Adrenal gland (tissue), 12 donors: ENCODE data around the gene ZNF76. TPM values are rescaled to one million over a fixed set of nuclear protein-coding genes. Genes with fewer than 3 reads are reported as not detected.
A peak's percentile ranks its signal among the peaks of the same experiment; 100 is the strongest.

Experiments
- DNase-seq, 7 donors: peaks; one replicate each; pipeline ENCODE4 v3.0.0-alpha.2; 2019 to 2020
- H3K27ac ChIP-seq, 5 donors: fragments of 200-600 bp; sonication (generic) in 4 of 5; 1 replicate in 3 of 5; 2 replicates in 2 of 5; pipeline versions ENCODE4 v1.5.1 to v1.8.0; 2016 to 2020; ENCODE audit warnings: mild to moderate bottlenecking in 1 of 5
- H3K27me3 ChIP-seq: fragments of 200-600 bp; 2 replicates; pipeline ENCODE4 v1.8.0; 2021
- H3K36me3 ChIP-seq, 2 donors: fragments of 200-600 bp; replicated peaks in 1 of 2; 1 replicate in 1 of 2; 2 replicates in 1 of 2; pipeline versions ENCODE4 v1.5.1 to v1.8.0; 2018 to 2022
- H3K4me1 ChIP-seq, 2 donors: fragments of 200-600 bp; replicated peaks in 1 of 2; 1 replicate in 1 of 2; 2 replicates in 1 of 2; pipeline versions ENCODE4 v1.5.1 to v1.8.0; 2018 to 2021
- H3K4me3 ChIP-seq, 4 donors: fragments of 200-600 bp; sonication (generic) in 3 of 4; one replicate each; pipeline ENCODE4 v1.5.1; 2016 to 2018
- H3K9me3 ChIP-seq, 3 donors: fragments of 200-600 bp; sonication (generic) in 1 of 3; replicated peaks in 1 of 3; 1 replicate in 2 of 3; 2 replicates in 1 of 3; pipeline versions ENCODE4 v1.5.1 to v1.8.0; 2016 to 2021
- CTCF ChIP-seq, 6 experiments: fragments of 450-650 bp in 4 of 6; fragments of 200-600 bp in 2 of 6; sonication (generic) in 1 of 6; IDR thresholded peaks; 1 replicate in 5 of 6; 2 replicates in 1 of 6; pipeline versions ENCODE4 v1.5.1 to v1.8.0; 2016 to 2021; ENCODE audit warnings: antibody characterized with exemption in 6 of 6, mild to moderate bottlenecking in 2 of 6, moderate library complexity in 1 of 6
- POLR2A ChIP-seq, 2 donors: fragments of 450-650 bp; IDR thresholded peaks; one replicate each; pipeline ENCODE4 v1.6.1; 2017; ENCODE audit warnings: antibody characterized with exemption in 2 of 2, mild to moderate bottlenecking in 2 of 2, moderate library complexity in 1 of 2
- WGBS, 4 donors: extraction: QIAGEN DNeasy Blood & Tissue Kit in 2 of 4; methylation state at CpG; one replicate each; pipeline versions ENCODE4 v1.1.5 to v1.1.7; 2013 to 2017; 5-methylcytosine and 5-hydroxymethylcytosine counted together
- intact Hi-C, 2 donors: fragments of 100-400 bp; cut with DNase I; formaldehyde crosslinking; loops; one replicate each; pipeline versions ENCODE4 v1.14.1 to v1.15.0; 2022 to 2023
- polyA plus RNA-seq, 3 donors: library from polyadenylated mRNA; stranded (reverse); fragments of 200-250 nt in 2 of 3; fragments of 350-450 nt in 1 of 3; fragmentation: Illumina TruSeq in 1 of 3; extraction: RNeasy Lipid Tissue Mini Kit (QIAGEN cat#74804) in 1 of 3; gene quantifications; one replicate each; pipeline ENCODE4 v1.2.3, GENCODE V29; 2013 to 2014
- total RNA-seq, 9 donors: library from RNA; depleted of rRNA in 4 of 9; stranded (reverse); fragments of >200 nt in 4 of 9; fragments of 120-200 nt in 1 of 9; fragmentation: NEBNext Ultra II Directional in 1 of 9; extraction: Animal tissue kit (Norgen Biotek cat#: 25700) in 1 of 9; gene quantifications; one replicate each; pipeline versions ENCODE4 v1.1.0 to v1.2.4, GENCODE V29; 2013 to 2023
- donor health status: healthy with polysubstance abuse.
- donor health status: Bipolar disorder and iron deficiency.
- donor health status: DM: yes; HTN: yes; CAD: no.
- donor health status: DM: no; HTN: no; CAD: no.
- donor health status: DM: no; HTN: no; CAD: no.
- donor health status: DM: yes; HTN: yes; CAD: no.

ZNF76 gene
- total and polyA plus RNA-seq, 12 donors, result 25.3 to 185 (median 45.2) TPM

GRCh38 chr6:35248965-35249364 is 10.6 kb upstream of the ZNF76 start:
- H3K27ac ChIP-seq, result no peak overlapping the region
- WGBS, 4 donors, result 77 to 86% (median 80%) methylated on average over 3 of the region's 3 CpGs
- H3K4me1 ChIP-seq, result peaks cover 0 to 11% of the 10 kb centered on the region in 2 donors

GRCh38 chr6:35251949-35252348 is 7.6 kb upstream of the ZNF76 start:
- H3K27ac ChIP-seq, result no peak overlapping the region
- DNase-seq, result no peak
- H3K4me1 ChIP-seq, result peaks cover 0 to 24% of the 10 kb centered on the region in 2 donors
- no peaks in the 10 kb centered on the region for H3K27me3 ChIP-seq
- TF ChIP-seq CTCF (IDR thresholded peaks at IDR 0.05) (no peak), POLR2A (IDR thresholded peaks at IDR 0.05) (no peak)
- H3K36me3 ChIP-seq, result no peaks in the 10 kb centered on the region
- no peak overlapping the region for H3K4me3 ChIP-seq
- 94 to 99% (median 96%) methylated on average over 3 of the region's 3 CpGs for WGBS, 4 donors
- no peaks in the 10 kb centered on the region for H3K9me3 ChIP-seq
- intact Hi-C loops, result no loop called here

More at GRCh38 chr6:35248965-35249364, 10.6 kb upstream of the ZNF76 start:
- DNase-seq, result no peak
- TF ChIP-seq POLR2A (IDR thresholded peaks at IDR 0.05), result no peak
- no peak for TF ChIP-seq CTCF (IDR thresholded peaks at IDR 0.05)
- intact Hi-C loops, result no loop called here
- H3K4me3 ChIP-seq, result no peak overlapping the region
- peaks cover 0 to 16% of the 10 kb centered on the region in 2 donors for H3K36me3 ChIP-seq
- no peaks in the 10 kb centered on the region for H3K9me3 ChIP-seq
- no peaks in the 10 kb centered on the region for H3K27me3 ChIP-seq

GRCh38 chr6:35253249-35253648 is 6.3 kb upstream of the ZNF76 start:
- Histone ChIP-seq H3K9me3 (no peaks in the 10 kb centered on the region), H3K27ac (no peak overlapping the region), H3K4me3 (no peak overlapping the region), H3K27me3 (no peaks in the 10 kb centered on the region), H3K4me1 (peaks cover 0 to 32% of the 10 kb centered on the region in 2 donors), H3K36me3 (no peaks in the 10 kb centered on the region)
- intact Hi-C loops, result no loop called here
- WGBS, 4 donors, result 89 to 92% (median 91%) methylated on average over 1 of the region's 1 CpG
- DNase-seq, result no peak
- TF ChIP-seq CTCF (IDR thresholded peaks at IDR 0.05) (no peak), POLR2A (IDR thresholded peaks at IDR 0.05) (no peak)

GRCh38 chr6:35258336-35258735 is 1.2 kb upstream of the ZNF76 start:
- peak overlapping the region in 4 of 5 donors; percentile 90 to 99 (median 96) for H3K27ac ChIP-seq
- intact Hi-C loops, result no loop called here
- TF ChIP-seq POLR2A (IDR thresholded peaks at IDR 0.05), result no peak
- TF ChIP-seq CTCF (IDR thresholded peaks at IDR 0.05), result no peak

More at GRCh38 chr6:35258336-35258735, 1.2 kb upstream of the ZNF76 start:
- Histone ChIP-seq H3K9me3 (no peaks in the 10 kb centered on the region), H3K4me1 (peaks cover 6 to 40% of the 10 kb centered on the region in 2 donors), H3K27me3 (no peaks in the 10 kb centered on the region), H3K4me3 (peak overlapping the region in 2 of 4 donors; percentile 70 to 88), H3K36me3 (no peaks in the 10 kb centered on the region)
- DNase-seq, result no peak
- 46 to 54% (median 51%) methylated on average over 7 of the region's 7 CpGs for WGBS, 4 donors
